ENCODE results near the gene OR2B2. TPM values are rescaled to one million over a fixed set of nuclear protein-coding genes. Genes with fewer than 3 reads are reported as not detected.

OR2B2 gene
- total RNA-seq, 1 experiment from 2014 or later, result not detected

DNA sequence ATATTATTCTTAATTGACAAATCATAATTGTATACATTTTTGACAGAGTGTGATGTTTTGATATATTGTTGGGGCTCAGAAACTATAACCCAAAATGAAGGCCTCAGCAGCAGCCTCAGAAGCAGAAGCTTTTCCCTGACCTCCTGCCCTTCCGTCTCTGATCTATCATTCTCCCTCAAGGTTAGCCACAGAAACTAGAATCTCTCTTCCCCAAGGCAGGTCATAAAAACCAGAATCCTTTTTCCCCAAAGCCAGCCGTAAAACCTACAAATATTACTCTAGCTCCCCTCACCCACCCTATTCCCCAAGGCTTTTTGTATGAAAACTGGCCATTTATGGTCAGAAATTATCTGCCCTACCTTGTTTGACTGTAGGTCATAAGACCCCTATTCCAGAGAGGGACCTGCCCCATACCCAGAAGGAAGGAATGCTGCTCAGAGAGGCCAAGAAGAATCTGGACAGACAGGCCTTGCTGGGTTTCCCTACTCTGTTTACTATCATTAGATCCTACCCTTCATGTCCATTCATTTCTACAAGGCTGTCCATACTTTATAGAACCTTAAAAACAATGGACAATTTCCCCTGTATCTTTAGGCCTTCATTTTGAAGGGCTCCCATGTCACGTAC lies 14.5 kb downstream of the OR2B2 start (continued):
- TF ChIP-seq, protein P1, sequence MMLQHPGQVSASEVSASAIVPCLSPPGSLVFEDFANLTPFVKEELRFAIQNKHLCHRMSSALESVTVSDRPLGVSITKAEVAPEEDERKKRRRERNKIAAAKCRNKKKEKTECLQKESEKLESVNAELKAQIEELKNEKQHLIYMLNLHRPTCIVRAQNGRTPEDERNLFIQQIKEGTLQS (CRISPR knock-in tag; conservative IDR thresholded peaks at IDR 0.05), result no peak
- TF ChIP-seq, protein P2, sequence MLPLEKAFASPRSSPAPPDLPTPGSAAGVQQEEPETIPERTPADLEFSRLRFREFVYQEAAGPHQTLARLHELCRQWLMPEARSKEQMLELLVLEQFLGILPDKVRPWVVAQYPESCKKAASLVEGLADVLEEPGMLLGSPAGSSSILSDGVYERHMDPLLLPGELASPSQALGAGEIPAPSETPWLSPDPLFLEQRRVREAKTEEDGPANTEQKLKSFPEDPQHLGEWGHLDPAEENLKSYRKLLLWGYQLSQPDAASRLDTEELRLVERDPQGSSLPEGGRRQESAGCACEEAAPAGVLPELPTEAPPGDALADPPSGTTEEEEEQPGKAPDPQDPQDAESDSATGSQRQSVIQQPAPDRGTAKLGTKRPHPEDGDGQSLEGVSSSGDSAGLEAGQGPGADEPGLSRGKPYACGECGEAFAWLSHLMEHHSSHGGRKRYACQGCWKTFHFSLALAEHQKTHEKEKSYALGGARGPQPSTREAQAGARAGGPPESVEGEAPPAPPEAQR (CRISPR knock-in tag; IDR thresholded peaks at IDR 0.05), result no peak
- no peak for TF ChIP-seq FOXP1 (CRISPR knock-in tag; IDR thresholded peaks at IDR 0.05; ENCODE audit: borderline replicate concordance)

DNA sequence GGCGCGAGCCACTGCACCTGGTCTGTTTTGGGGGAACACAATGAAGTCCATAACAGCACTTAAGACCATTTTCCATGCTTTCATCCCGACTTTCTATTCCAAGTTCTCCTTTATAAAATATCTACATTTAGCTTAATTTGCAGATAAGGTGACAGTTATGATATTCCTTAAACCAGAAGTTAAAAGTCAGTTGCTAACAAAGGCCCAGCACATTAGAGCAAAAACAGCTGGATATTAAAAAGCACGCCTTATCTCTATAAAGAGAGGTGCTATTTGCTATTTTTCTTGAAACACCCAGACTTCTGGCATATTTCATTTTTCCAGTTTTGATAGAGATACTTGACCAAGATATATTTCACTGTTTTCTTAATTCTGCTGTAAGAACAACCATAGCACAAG lies 15.8 kb downstream of the OR2B2 start:
- ATAC-seq (no peak), DNase-seq (ENCODE audit: low spot score) (no peak)
- CTCF ChIA-PET, result interaction anchor here (0.6 to 2.1 kb wide), 10 partner anchors 26 to 221 kb away, joined by 3 to 8 read pairs (median 4); a partner anchor contains a TSS
- Mint-ChIP-seq H3K36me3 (peaks cover 8% of the 10 kb centered on the region), H3K4me1 (peaks cover 48% of the 10 kb centered on the region), H3K9me3 (no peaks in the 10 kb centered on the region), H3K27me3 (ENCODE audit: low read depth) (no peaks in the 10 kb centered on the region; the same call in 1 of the 2 replicates), H3K27ac (no peak overlapping the region), H3K4me3 (no peak overlapping the region)
- TF ChIP-seq ZNF671 (CRISPR knock-in tag; IDR thresholded peaks at IDR 0.05) (no peak), EMX1 (CRISPR knock-in tag; IDR thresholded peaks at IDR 0.05) (no peak), SMAD4 (CRISPR knock-in tag; IDR thresholded peaks at IDR 0.05) (no peak), TEAD1 (CRISPR knock-in tag; IDR thresholded peaks at IDR 0.05) (no peak), GRHL2 (CRISPR knock-in tag; IDR thresholded peaks at IDR 0.05; ENCODE audit: insufficient replicate concordance, severe bottlenecking) (no peak), SMAD3 (CRISPR knock-in tag; IDR thresholded peaks at IDR 0.05; ENCODE audit: borderline replicate concordance) (no peak), CREB1 (CRISPR knock-in tag; IDR thresholded peaks at IDR 0.05) (no peak), ZNF263 (CRISPR knock-in tag; IDR thresholded peaks at IDR 0.05; ENCODE audit: low read depth) (no peak), HMGA2 (CRISPR knock-in tag; IDR thresholded peaks at IDR 0.05) (no peak), ETV6 (CRISPR knock-in tag; IDR thresholded peaks at IDR 0.05) (no peak), JAZF1 (CRISPR knock-in tag; IDR thresholded peaks at IDR 0.05) (no peak), ZNF416 (CRISPR knock-in tag; IDR thresholded peaks at IDR 0.05) (no peak)
- TF ChIP-seq, protein P3, sequence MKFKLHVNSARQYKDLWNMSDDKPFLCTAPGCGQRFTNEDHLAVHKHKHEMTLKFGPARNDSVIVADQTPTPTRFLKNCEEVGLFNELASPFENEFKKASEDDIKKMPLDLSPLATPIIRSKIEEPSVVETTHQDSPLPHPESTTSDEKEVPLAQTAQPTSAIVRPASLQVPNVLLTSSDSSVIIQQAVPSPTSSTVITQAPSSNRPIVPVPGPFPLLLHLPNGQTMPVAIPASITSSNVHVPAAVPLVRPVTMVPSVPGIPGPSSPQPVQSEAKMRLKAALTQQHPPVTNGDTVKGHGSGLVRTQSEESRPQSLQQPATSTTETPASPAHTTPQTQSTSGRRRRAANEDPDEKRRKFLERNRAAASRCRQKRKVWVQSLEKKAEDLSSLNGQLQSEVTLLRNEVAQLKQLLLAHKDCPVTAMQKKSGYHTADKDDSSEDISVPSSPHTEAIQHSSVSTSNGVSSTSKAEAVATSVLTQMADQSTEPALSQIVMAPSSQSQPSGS (CRISPR knock-in tag; IDR thresholded peaks at IDR 0.05; ENCODE audit: borderline replicate concordance, low read depth), result no peak
- TF ChIP-seq, protein P4, sequence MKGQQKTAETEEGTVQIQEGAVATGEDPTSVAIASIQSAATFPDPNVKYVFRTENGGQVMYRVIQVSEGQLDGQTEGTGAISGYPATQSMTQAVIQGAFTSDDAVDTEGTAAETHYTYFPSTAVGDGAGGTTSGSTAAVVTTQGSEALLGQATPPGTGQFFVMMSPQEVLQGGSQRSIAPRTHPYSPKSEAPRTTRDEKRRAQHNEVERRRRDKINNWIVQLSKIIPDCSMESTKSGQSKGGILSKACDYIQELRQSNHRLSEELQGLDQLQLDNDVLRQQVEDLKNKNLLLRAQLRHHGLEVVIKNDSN (CRISPR knock-in tag; IDR thresholded peaks at IDR 0.05), result no peak
- TF ChIP-seq, protein P5, sequence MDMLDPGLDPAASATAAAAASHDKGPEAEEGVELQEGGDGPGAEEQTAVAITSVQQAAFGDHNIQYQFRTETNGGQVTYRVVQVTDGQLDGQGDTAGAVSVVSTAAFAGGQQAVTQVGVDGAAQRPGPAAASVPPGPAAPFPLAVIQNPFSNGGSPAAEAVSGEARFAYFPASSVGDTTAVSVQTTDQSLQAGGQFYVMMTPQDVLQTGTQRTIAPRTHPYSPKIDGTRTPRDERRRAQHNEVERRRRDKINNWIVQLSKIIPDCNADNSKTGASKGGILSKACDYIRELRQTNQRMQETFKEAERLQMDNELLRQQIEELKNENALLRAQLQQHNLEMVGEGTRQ (CRISPR knock-in tag; IDR thresholded peaks at IDR 0.05), result no peak
- TF ChIP-seq, protein P6, sequence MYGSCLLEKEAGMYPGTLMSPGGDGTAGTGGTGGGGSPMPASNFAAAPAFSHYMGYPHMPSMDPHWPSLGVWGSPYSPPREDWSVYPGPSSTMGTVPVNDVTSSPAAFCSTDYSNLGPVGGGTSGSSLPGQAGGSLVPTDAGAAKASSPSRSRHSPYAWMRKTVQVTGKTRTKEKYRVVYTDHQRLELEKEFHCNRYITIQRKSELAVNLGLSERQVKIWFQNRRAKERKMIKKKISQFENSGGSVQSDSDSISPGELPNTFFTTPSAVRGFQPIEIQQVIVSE (CRISPR knock-in tag; IDR thresholded peaks at IDR 0.05; ENCODE audit: borderline replicate concordance), result no peak
- POLR2A ChIA-PET, result interaction anchor here (0.7 to 6.6 kb wide), 8 partner anchors 27 to 1870 kb away, joined by 3 to 817 read pairs (median 6); a partner anchor contains a TSS

Data from WTC11 (cell line).